ENCODE data around the gene CAPNS1.
A peak's percentile ranks its signal among the peaks of the same experiment; 100 is the strongest.
"Not testable (repeated sequence)": the region's sequence is repeated elsewhere in the genome, so short reads cannot be mapped to it uniquely, and the experiment has no call there.

Gene CAPNS1

GRCh38 chr19:36120092-36120983 lies 19.5 kb upstream of the CAPNS1 start:
- ATAC-seq (replicated peaks; ENCODE audit: extremely low read depth, poor library complexity, severe bottlenecking) (no peak), DNase-seq (ENCODE audit: low spot score in 2 of 2) (no peak)
- Mint-ChIP-seq H3K36me3 (ENCODE audit: insufficient read depth) (peaks cover 52% of the 10 kb centered on the region), H3K27ac (ENCODE audit: low read depth) (peak overlapping the region; percentile 52), H3K27me3 (no peaks in the 10 kb centered on the region), H3K4me1 (peaks cover 29% of the 10 kb centered on the region), H3K4me3 (no peak overlapping the region), H3K9me3 (no peaks in the 10 kb centered on the region)

- H3K27ac Mint-ChIP-seq (ENCODE audit: low read depth) = no peak overlapping the region
- H3K9me3 Mint-ChIP-seq = no peaks in the 10 kb centered on the region
- DNase-seq (ENCODE audit: low spot score in 2 of 2) (no peak), ATAC-seq (replicated peaks; ENCODE audit: extremely low read depth, poor library complexity, severe bottlenecking) (no peak)
- H3K27me3 Mint-ChIP-seq = no peaks in the 10 kb centered on the region
- H3K4me1 Mint-ChIP-seq = peaks cover 27% of the 10 kb centered on the region
- peaks cover 52% of the 10 kb centered on the region for H3K36me3 Mint-ChIP-seq (ENCODE audit: insufficient read depth)
- H3K4me3 Mint-ChIP-seq = no peak overlapping the region
These were observed 18.9 kb upstream of the CAPNS1 start for GRCh38 chr19:36120984-36121358.

GRCh38 chr19:36121486-36122124 lies 18.3 kb upstream of the CAPNS1 start:
- ATAC-seq (replicated peaks; ENCODE audit: extremely low read depth, poor library complexity, severe bottlenecking) (no peak), DNase-seq (ENCODE audit: low spot score in 2 of 2) (no peak)
- H3K27ac Mint-ChIP-seq (ENCODE audit: low read depth) = no peak overlapping the region
- no peaks in the 10 kb centered on the region for H3K9me3 Mint-ChIP-seq
- no peaks in the 10 kb centered on the region for H3K27me3 Mint-ChIP-seq
- peaks cover 20% of the 10 kb centered on the region for H3K4me1 Mint-ChIP-seq
- no peak overlapping the region for H3K4me3 Mint-ChIP-seq
- H3K36me3 Mint-ChIP-seq (ENCODE audit: insufficient read depth) = peaks cover 49% of the 10 kb centered on the region

- H3K4me1 Mint-ChIP-seq = peaks cover 11% of the 10 kb centered on the region
- no peak for DNase-seq (ENCODE audit: low spot score in 2 of 2)
- no peak overlapping the region for H3K4me3 Mint-ChIP-seq
- H3K27me3 Mint-ChIP-seq = no peaks in the 10 kb centered on the region
- H3K9me3 Mint-ChIP-seq = no peaks in the 10 kb centered on the region
- ATAC-seq (replicated peaks; ENCODE audit: extremely low read depth, poor library complexity, severe bottlenecking) = no peak
- peaks cover 36% of the 10 kb centered on the region for H3K36me3 Mint-ChIP-seq (ENCODE audit: insufficient read depth)
- H3K27ac Mint-ChIP-seq (ENCODE audit: low read depth) = no peak overlapping the region
These were observed 14.3 kb upstream of the CAPNS1 start for GRCh38 chr19:36125557-36125956.

- peak overlapping the region; percentile 83 for H3K4me3 Mint-ChIP-seq
- H3K27ac Mint-ChIP-seq (ENCODE audit: low read depth) = peak overlapping the region; percentile 89
- H3K36me3 Mint-ChIP-seq (ENCODE audit: insufficient read depth) = peaks cover 22% of the 10 kb centered on the region
- DNase-seq (ENCODE audit: low spot score in 2 of 2) = no peak
- no peaks in the 10 kb centered on the region for H3K9me3 Mint-ChIP-seq
- peaks cover 23% of the 10 kb centered on the region for H3K4me1 Mint-ChIP-seq
- no peaks in the 10 kb centered on the region for H3K27me3 Mint-ChIP-seq
- peak; percentile 2 for ATAC-seq (replicated peaks; ENCODE audit: extremely low read depth, poor library complexity, severe bottlenecking)
These were observed 11.5 kb upstream of the CAPNS1 start for GRCh38 chr19:36128392-36128736.

GRCh38 chr19:36131221-36131620 lies 8.6 kb upstream of the CAPNS1 start:
- H3K36me3 Mint-ChIP-seq (ENCODE audit: insufficient read depth); H3K4me3 Mint-ChIP-seq; H3K27me3 Mint-ChIP-seq; ATAC-seq (replicated peaks; ENCODE audit: extremely low read depth, poor library complexity, severe bottlenecking); DNase-seq (ENCODE audit: low spot score in 2 of 2); H3K9me3 Mint-ChIP-seq: not testable (repeated sequence)
- peaks cover 23% of the 10 kb centered on the region for H3K4me1 Mint-ChIP-seq
- H3K27ac Mint-ChIP-seq (ENCODE audit: low read depth) = peak overlapping the region; percentile 36

- H3K4me3 Mint-ChIP-seq; DNase-seq (ENCODE audit: low spot score in 2 of 2); ATAC-seq (replicated peaks; ENCODE audit: extremely low read depth, poor library complexity, severe bottlenecking); H3K27me3 Mint-ChIP-seq; H3K27ac Mint-ChIP-seq (ENCODE audit: low read depth); H3K36me3 Mint-ChIP-seq (ENCODE audit: insufficient read depth); H3K9me3 Mint-ChIP-seq: not testable (repeated sequence)
- H3K4me1 Mint-ChIP-seq = peaks cover 18% of the 10 kb centered on the region
These were observed 5.0 kb upstream of the CAPNS1 start for GRCh38 chr19:36134867-36135266.

GRCh38 chr19:36136964-36137686 lies 2.7 kb upstream of the CAPNS1 start:
- ATAC-seq (replicated peaks; ENCODE audit: extremely low read depth, poor library complexity, severe bottlenecking) = no peak
- H3K4me3 Mint-ChIP-seq = peak overlapping the region; percentile 51
- no peaks in the 10 kb centered on the region for H3K27me3 Mint-ChIP-seq
- H3K27ac Mint-ChIP-seq (ENCODE audit: low read depth) = peak overlapping the region; percentile 76
- peaks cover 17% of the 10 kb centered on the region for H3K36me3 Mint-ChIP-seq (ENCODE audit: insufficient read depth)
- no peaks in the 10 kb centered on the region for H3K9me3 Mint-ChIP-seq
- no peak for DNase-seq (ENCODE audit: low spot score in 2 of 2)
- H3K4me1 Mint-ChIP-seq = peaks cover 27% of the 10 kb centered on the region

GRCh38 chr19:36139120-36139472 lies 770 bp upstream of the CAPNS1 start:
- Mint-ChIP-seq H3K27ac (ENCODE audit: low read depth) (peak overlapping the region; percentile 87), H3K4me1 (peaks cover 29% of the 10 kb centered on the region), H3K27me3 (no peaks in the 10 kb centered on the region), H3K9me3 (no peaks in the 10 kb centered on the region), H3K4me3 (peak overlapping the region; percentile 96), H3K36me3 (ENCODE audit: insufficient read depth) (peaks cover 22% of the 10 kb centered on the region)
- DNase-seq (ENCODE audit: low spot score in 2 of 2) (no peak), ATAC-seq (replicated peaks; ENCODE audit: extremely low read depth, poor library complexity, severe bottlenecking) (no peak)

GRCh38 chr19:36140304-36141038 lies 605 bp downstream of the CAPNS1 start:
- Mint-ChIP-seq H3K4me1 (peaks cover 29% of the 10 kb centered on the region), H3K27ac (ENCODE audit: low read depth) (peak overlapping the region; percentile 87), H3K4me3 (peak overlapping the region; percentile 96), H3K36me3 (ENCODE audit: insufficient read depth) (peaks cover 31% of the 10 kb centered on the region), H3K9me3 (no peaks in the 10 kb centered on the region), H3K27me3 (no peaks in the 10 kb centered on the region)
- DNase-seq (ENCODE audit: low spot score in 2 of 2) = peak; percentile 21 to 24
- ATAC-seq (replicated peaks; ENCODE audit: extremely low read depth, poor library complexity, severe bottlenecking) = peak; percentile 27

GRCh38 chr19:36141039-36141927 lies 1.4 kb downstream of the CAPNS1 start:
- Mint-ChIP-seq H3K27me3 (no peaks in the 10 kb centered on the region), H3K4me3 (peak overlapping the region; percentile 96), H3K9me3 (no peaks in the 10 kb centered on the region), H3K27ac (ENCODE audit: low read depth) (peak overlapping the region; percentile 87), H3K36me3 (ENCODE audit: insufficient read depth) (peaks cover 36% of the 10 kb centered on the region), H3K4me1 (peaks cover 29% of the 10 kb centered on the region)
- DNase-seq (ENCODE audit: low spot score in 2 of 2) (peak; percentile 90 to 93), ATAC-seq (replicated peaks; ENCODE audit: extremely low read depth, poor library complexity, severe bottlenecking) (peak; percentile 67)
